Brain microvascular endothelial cell (primary cell): ENCODE measurements around the gene PDGFC.
A peak's percentile ranks its signal among the peaks of the same experiment; 100 is the strongest.

Experiments
- DNase-seq: peaks from one replicate; pipeline ENCODE4 v3.0.0-alpha.2; 2020
- H3K27ac ChIP-seq: fragments of 250-450 bp; sonication (Bioruptor Pico); 2 replicates; pipeline ENCODE4 v1.5.1; 2020; ENCODE audit warnings: mild to moderate bottlenecking, moderate library complexity
- H3K27me3 ChIP-seq: fragments of 250-450 bp; sonication (Bioruptor Pico); replicated peaks from 2 replicates; pipeline ENCODE4 v1.5.1; 2020; ENCODE audit warnings: mild to moderate bottlenecking
- H3K36me3 ChIP-seq: fragments of 250-450 bp; sonication (Bioruptor Pico); replicated peaks from 2 replicates; pipeline ENCODE4 v1.5.1; 2020; ENCODE audit warnings: mild to moderate bottlenecking
- H3K4me3 ChIP-seq: 2 replicates; pipeline ENCODE4 v1.5.1; 2011; ENCODE audit warnings: low read depth, mild to moderate bottlenecking, control low read depth, low read length, moderate library complexity
- in situ Hi-C: cut with HindIII; loops from 2 replicates; pipeline ENCODE4 v1.10.0; 2017; ENCODE audit warnings: low sequenced_read_pairs, low pct_ligation_motif_present
- TF ChIP-seq, protein P1 (sequence below): IDR thresholded peaks from 2 replicates; pipeline ENCODE4 v1.5.1; 2011; ENCODE audit warnings: low read depth, mild to moderate bottlenecking, moderate library complexity, low read length, control low read depth, inconsistent platforms; ENCODE audit errors: missing control alignments

Gene PDGFC

DNA sequence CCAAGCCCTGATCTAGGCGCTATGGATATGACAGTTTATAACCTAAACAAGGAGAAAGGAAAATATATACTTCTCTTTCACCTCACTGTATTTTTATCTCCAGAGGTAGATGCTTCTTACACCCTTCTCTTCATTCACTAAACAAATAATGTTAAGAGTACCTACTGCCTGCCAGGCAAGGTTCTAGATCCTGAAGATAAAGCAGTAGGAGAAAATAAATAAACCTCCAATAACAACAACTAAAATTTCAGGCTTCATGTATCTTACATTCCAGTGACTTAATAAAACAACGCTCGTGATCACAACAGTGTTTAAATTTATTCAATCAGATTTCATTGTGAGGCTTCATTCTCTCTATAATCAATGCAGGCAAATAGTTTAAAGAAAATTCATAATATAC, 20.7 kb downstream of the PDGFC start:
- TF ChIP-seq, protein P1, sequence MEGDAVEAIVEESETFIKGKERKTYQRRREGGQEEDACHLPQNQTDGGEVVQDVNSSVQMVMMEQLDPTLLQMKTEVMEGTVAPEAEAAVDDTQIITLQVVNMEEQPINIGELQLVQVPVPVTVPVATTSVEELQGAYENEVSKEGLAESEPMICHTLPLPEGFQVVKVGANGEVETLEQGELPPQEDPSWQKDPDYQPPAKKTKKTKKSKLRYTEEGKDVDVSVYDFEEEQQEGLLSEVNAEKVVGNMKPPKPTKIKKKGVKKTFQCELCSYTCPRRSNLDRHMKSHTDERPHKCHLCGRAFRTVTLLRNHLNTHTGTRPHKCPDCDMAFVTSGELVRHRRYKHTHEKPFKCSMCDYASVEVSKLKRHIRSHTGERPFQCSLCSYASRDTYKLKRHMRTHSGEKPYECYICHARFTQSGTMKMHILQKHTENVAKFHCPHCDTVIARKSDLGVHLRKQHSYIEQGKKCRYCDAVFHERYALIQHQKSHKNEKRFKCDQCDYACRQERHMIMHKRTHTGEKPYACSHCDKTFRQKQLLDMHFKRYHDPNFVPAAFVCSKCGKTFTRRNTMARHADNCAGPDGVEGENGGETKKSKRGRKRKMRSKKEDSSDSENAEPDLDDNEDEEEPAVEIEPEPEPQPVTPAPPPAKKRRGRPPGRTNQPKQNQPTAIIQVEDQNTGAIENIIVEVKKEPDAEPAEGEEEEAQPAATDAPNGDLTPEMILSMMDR, result no peak
- in situ Hi-C loops, result loop anchor here (25.0 kb wide), 1 partner anchor 164 kb away; no protein-coding TSS in a partner anchor
- DNase-seq, result no peak
- Histone ChIP-seq H3K4me3 (no peak overlapping the region), H3K27me3 (no peaks in the 10 kb centered on the region), H3K36me3 (no peaks in the 10 kb centered on the region), H3K27ac (peak overlapping the region; percentile 90)

DNA sequence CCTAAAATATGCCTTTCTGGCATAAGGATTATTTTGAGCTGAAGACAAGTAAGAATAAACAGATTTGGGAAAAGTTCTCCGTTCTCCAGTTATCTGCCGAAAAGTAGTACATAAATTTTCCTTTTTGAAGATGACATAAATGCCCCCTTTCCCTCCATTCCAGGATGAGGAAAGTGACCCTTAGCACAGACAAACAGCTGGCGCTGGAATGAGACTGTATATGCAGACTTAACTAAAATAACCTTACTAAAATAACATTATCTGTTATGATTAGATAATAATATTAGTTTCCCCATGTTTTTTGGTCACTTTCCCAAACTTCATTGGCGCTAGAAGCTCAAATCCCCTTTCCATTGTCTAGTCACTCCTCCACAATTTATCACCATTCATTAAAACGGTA, 21.5 kb downstream of the PDGFC start:
- DNase-seq, result no peak
- Histone ChIP-seq H3K4me3 (no peak overlapping the region), H3K27me3 (no peaks in the 10 kb centered on the region), H3K36me3 (no peaks in the 10 kb centered on the region), H3K27ac (peak overlapping the region; percentile 90)
- in situ Hi-C loops, result loop anchor here (25.0 kb wide), 1 partner anchor 163 kb away; no protein-coding TSS in a partner anchor
- TF ChIP-seq, protein P1, result no peak

DNA sequence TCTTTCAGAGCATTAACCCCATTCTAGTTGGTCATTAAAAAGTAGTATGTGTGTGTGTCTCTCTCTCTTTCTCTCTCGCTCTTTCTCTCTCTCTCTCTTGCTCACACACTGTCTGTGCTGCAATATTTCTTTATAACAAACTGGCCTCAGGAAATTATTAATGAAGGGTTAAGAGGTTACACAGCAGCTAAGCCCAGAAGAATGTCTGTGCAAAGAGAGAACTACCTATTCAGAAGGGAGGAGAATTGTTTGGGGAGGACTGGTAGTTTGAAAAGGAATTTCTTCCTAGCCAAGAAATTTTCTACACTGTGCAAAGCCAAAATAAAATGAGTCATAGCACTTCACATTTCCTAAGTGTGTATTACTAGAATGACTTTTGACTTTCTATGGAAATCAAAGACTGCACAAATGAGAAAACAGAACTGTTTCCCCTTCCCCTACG, 22.2 kb downstream of the PDGFC start:
- in situ Hi-C loops, result no loop called here
- TF ChIP-seq, protein P1, result no peak
- Histone ChIP-seq H3K27ac (peak overlapping the region; percentile 90), H3K36me3 (no peaks in the 10 kb centered on the region), H3K27me3 (no peaks in the 10 kb centered on the region), H3K4me3 (peak overlapping the region; percentile 15)
- peak; percentile 67 for DNase-seq

DNA sequence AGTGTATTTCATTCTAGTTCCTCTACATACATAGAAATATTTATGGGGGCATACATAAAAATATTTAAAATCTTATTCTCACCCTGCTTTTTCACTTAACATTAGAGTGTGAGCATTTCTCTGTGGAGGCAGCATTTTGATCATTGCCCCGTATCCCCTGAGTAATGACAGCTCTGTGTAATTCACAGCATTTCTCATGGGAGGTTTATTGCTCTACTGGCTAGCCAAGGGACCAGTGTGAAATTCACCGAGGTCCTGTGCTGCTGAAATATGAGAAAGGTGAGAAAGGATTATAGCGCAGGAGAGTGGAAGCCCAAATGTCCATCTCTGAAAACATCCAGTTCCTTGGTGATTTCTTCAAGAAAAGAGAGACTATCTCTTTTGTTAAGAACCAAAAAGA, 22.9 kb downstream of the PDGFC start:
- DNase-seq, result no peak
- Histone ChIP-seq H3K36me3 (no peaks in the 10 kb centered on the region), H3K27me3 (no peaks in the 10 kb centered on the region), H3K4me3 (no peak overlapping the region), H3K27ac (peak overlapping the region; percentile 90)
- TF ChIP-seq, protein P1, result no peak
- in situ Hi-C loops, result no loop called here

DNA sequence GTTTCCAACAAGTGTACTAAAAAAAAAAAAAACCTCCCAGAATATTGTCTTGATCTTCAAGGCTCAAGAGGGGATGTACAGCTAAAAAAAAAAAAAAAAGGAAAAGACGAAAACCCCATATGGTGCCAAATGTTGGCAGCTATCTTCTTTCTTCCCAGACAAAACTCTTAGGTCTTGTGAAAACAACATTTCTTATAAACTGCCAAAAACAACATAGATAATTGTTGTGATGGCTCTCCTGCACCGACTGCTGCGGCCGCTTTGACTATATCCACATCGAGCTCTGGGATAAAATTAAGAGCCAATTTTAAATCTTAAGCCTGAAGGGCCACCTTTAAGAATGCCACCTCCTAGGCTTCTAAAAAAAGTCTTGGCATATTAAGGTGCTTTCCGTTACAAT, 23.5 kb downstream of the PDGFC start:
- Histone ChIP-seq H3K27me3 (no peaks in the 10 kb centered on the region), H3K4me3 (no peak overlapping the region), H3K36me3 (no peaks in the 10 kb centered on the region), H3K27ac (peak overlapping the region; percentile 90)
- in situ Hi-C loops, result no loop called here
- TF ChIP-seq, protein P1, result no peak
- no peak for DNase-seq
